OCI-M2 (cell line): ENCODE measurements around the gene ASB17.
"Not testable (repeated sequence)": the region's sequence is repeated elsewhere in the genome, so short reads cannot be mapped to it uniquely, and the experiment has no call there.

Experiments
- DNase-seq: peaks from one replicate; lab custom pipeline; 2025; ENCODE audit not compliant: unreplicated experiment; lab: John Stamatoyannopoulos, UW

The ASB17 gene, protein sequence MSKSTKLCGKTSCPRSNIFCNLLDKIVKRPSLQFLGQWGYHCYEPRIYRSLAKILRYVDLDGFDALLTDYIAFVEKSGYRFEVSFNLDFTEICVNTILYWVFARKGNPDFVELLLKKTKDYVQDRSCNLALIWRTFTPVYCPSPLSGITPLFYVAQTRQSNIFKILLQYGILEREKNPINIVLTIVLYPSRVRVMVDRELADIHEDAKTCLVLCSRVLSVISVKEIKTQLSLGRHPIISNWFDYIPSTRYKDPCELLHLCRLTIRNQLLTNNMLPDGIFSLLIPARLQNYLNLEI

GRCh38 chr1:75932304-75932703, at the start of gene ASB17:
Gene ASB17, minus strand, starts transcription at chr1:75932404. Its CDS starts 113 bp downstream, at chr1:75932291.
- no peak for DNase-seq

DNA sequence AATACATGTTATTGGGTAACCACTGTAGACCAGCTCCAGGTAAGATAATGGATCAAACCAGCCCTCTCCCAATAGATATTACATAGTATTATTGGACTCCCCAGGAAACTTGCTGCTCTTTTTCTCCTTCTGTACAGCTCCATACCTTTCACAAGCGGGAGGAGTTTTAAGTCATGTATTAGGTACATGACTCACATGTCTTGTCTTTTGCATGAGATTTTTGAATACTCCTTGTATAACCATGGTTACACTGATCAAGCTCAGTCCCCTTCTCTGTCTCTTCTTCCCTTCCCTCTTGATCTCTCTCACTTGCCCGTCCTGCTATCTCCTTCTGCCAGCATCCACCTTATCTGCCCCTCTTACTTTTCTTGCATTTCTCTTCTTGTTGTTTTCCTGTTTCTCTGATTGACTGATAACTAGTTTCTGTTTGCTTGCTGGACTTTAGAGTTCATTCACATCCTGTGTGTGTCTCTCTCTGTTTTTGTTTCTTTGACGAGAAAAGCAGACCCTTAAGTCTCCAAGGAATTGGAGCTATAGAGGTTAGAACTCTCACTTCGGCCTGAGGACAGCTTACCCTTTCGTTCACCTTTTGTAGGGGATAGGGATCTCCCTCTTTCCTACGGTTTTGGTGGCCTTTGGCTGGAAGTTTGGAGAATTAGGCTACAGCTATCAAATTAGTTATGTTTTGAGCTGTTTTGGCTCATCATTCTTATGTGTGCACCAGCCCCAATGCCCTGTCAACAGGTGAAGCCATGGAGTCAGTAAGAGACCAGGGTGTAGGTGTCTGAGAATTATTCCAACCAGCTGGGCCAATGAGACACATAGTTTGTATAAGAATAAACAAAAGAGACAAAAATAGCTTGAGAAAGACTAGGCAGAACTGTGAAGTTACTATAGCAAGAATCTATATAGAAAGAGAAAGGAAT, 49.0 kb upstream of the ASB17 start:
- DNase-seq: no peak

DNA sequence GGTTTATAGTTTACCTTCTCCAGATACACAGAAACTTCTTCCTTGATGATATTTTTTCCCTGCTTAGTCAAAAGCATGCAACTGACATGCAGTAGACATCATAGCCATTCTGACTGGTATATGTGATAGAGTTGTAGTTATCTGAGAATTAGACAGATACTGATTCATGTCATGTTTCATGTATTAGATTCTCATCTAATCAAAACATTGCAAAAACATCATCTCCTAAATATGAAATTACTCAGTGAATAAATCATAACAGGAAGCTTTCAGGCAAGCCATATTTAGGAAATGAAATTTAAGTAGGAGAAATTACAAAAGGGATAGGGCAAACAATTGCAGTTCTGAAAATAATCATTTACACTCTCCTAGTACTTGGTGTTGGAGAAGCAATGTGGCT, 38.4 kb upstream of the ASB17 start:
- no peak for DNase-seq

GRCh38 chr1:75969550-75969949, 37.3 kb upstream of the ASB17 start:
- DNase-seq: no peak

DNA sequence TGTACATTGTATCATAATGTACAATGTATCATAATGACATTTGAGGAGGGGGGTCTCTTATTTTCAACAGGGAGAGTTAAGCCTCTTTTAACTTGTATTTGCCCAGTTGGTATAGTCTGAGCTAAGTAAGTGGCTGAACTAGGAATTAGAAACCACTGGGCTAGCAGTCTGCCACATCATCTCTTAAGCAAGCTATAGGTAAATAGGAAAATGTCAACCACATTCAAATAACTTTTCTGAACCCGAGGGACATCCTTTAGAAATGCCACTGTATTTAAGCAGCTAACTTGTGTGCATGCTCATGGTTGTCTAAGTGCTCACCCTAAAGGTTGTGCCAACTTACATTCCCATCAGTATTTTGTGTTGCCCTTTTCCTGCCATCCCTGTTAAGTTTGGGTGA, 35.5 kb upstream of the ASB17 start:
- DNase-seq: no peak

DNA sequence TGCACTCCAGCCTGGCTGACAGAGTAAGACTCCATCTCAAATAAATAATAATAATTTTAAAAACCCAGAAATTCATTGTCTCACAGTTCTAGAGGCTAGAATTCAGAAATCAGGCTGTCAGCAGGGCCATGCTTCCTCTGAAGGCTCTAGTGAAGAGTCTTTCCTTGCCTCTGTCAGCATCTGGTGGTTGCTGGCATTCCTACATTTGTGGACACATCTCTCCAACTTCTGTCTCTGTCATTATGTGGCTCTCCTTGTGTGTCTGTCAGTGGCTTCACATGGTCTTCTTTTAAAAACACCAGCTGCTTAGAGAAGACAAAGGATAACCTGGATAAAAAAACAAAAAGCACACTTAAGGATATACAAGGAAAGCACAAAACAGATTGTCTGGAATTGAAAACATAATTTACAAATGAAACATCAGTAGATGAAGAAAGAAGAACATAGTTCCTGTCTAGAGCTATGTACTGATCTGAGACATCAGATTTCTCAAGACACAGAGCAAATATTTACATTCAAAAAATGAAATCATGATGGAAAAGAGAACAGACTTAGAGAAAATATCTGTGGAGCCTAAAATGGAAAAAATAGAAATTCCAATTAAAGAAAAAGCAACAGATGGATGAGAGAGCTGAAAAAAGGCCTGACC, 32.7 kb upstream of the ASB17 start:
- no peak for DNase-seq

DNA sequence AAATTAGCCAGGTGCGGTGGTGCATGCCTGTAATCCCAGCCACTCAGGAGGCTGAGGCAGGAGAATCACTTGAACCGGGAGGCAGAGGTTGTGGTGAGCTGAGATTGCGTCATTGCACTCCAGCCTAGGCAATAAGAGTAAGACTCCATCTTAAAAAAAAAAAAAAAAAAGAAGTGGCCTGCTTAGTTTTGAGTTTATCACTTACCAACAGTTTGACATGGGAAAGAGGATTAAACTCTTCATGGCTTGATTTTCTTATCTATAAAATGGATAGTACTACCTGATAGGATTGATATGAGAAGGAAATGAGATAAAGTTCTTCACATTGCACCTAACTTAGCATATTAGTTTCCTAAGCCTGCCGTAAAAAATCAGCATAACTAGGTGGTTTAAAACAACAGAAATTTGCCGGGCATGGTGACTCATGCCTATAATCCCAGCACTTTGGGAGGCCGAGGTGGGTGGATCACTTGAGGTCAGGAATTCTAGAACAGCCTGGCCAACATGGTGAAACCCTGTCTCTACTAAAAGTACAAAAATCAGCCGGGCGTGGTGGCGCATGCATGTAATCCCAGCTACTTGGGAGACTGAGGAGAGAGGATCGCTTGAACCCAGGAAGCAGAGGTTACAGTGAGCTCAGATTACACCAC, 32.0 kb upstream of the ASB17 start:
- DNase-seq: not testable (repeated sequence)

- no peak for DNase-seq
Measured at GRCh38 chr1:75954586-75954985, 22.4 kb upstream of the ASB17 start.

DNA sequence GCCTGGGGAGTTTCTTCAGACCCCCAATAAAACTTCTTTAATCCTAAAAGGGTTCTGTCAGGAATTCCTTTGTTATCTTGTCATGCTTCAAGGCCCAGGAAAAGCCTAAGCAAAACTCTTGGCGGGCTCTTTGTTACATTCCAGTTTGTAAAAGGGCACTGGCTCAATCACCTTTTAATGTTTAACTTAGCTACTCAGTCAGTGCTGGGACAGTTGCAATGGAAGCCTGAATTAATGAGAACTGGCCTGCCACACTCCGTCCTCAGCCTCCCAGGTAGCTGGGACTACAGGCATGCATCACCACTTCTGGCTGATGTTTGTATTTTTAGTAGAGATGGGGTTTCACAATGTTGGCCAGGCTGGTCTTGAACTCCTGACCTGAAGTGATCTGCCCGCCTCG, 21.3 kb upstream of the ASB17 start:
- no peak for DNase-seq

DNA sequence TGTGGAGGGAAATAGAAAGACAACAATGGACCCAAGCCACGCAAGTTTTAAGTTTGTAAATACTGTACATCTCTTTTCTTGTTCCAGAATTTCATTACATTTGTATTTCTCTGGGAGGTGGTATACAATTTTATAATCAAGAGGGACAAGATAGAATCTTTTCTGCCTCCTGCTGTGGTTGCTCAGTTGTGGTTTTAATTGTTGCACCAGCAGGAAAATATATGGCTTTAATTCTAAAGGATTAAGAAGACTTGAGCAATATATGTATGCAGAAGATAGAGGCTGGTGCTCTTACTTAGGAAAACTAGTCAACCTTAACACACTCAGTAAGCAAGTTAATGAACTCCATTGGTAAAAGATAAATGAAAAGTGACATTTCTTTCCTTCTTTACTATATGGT, 19.8 kb upstream of the ASB17 start:
- no peak for DNase-seq

- DNase-seq: no peak
Measured at GRCh38 chr1:75950176-75950575, 18.0 kb upstream of the ASB17 start.

GRCh38 chr1:75943037-75943436, 10.8 kb upstream of the ASB17 start:
- DNase-seq: peak; percentile 18

DNA sequence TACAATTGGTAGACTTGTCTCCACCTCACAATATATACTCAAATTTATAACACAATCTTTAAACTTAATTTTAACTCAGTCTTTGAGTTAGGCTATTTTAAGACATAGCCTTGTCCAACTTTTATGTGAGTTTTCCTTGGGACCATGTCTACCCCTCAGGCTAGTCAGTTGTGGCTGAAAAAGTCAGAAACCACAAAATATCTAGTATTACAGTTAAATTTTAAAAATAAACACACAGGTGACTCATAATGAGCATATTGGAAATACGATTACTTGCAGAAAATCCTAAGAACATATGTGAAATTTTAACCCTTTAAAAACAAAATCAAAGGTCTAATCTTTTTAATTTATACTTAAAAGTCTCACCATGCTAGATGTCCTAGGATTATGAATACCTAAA, 4.8 kb upstream of the ASB17 start:
- no peak for DNase-seq

- no peak for DNase-seq
Measured at GRCh38 chr1:75922698-75923097, 9.5 kb downstream of the ASB17 start.

GRCh38 chr1:75916834-75917233, 15.4 kb downstream of the ASB17 start:
- DNase-seq: no peak

DNA sequence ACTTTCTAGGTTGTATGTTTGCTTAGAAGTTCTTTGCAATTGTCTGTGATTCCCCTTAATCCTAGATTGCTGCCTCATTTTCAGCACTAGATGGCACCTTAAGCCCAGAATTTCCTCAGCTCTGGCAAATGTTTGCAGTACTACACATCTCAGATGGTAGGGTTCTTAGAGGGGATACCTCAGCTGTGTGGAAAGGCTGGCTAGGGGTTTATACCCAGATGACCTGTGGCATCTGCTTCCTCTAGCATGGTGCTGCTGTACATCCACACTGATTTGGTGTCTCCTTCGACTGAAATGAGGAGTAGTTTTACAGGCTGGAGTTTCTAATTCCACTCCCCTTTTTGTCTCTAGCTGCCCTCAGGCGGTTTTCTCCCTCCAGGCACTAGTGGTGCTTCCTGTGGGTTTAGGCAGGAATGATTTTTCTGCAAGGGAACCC, 23.5 kb downstream of the ASB17 start:
- DNase-seq: no peak

- DNase-seq: no peak
Measured at GRCh38 chr1:75901371-75901770, 30.8 kb downstream of the ASB17 start.

DNA sequence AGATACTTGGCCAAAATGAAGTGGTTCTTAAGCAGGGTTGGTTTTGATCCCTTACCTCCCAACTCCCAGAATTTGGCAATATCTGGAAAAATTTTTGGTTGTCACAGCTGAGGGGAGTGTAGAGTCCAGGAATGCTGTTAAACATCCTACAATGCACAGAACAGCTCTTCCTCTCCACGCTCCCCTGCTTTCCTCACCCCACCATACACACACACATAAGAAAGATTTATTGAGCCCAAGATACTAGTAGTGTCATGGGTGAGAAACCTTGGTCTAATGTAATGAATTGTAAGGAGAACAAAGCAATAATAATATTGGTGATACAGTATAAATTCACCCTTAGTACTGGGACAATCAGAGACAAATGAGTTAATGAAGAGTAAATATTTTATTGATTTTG, 47.8 kb downstream of the ASB17 start:
- DNase-seq: no peak

DNA sequence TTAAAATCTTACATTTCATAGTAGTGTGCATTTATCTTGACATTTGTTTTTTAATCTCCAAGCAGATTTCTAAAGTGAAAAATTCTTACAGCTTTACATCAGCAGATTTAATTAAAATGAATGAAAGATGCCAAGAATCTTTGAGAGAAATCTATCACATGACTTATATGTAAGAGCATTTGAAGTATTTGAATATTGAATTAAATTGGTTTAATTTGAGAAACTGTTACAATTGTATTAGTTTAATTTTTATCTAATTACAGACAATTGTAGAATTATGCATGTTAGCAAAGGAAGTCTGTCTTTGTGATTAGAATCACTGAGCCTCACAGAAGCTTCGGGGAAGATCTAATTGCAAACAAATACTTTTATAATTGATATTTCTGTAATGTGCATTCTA, 52.2 kb downstream of the ASB17 start:
- no peak for DNase-seq

- no peak for DNase-seq
Measured at GRCh38 chr1:75870951-75871350, 61.3 kb downstream of the ASB17 start.
